Left lung (tissue), 10 donors: Measurements from ENCODE around the gene TMEM52. TPM values are rescaled to one million over a fixed set of nuclear protein-coding genes. Genes with fewer than 3 reads are reported as not detected.
A peak's percentile ranks its signal among the peaks of the same experiment; 100 is the strongest.

ENCODE experiments used
- ATAC-seq: fragments of 200-7000 bp; cut with Tn5 transposase; one replicate; pipeline ENCODE4 v1.9.1; 2020; ENCODE audit warnings: moderate library complexity
- DNase-seq, 4 donors: peaks; one replicate each; pipeline ENCODE4 v3.0.0-alpha.2; 2013 to 2020
- H3K27ac ChIP-seq, 2 donors: fragments of 200-600 bp; sonication (generic) in 1 of 2; one replicate each; pipeline versions ENCODE4 v1.5.0 to v1.8.0; 2020 to 2021
- H3K27me3 ChIP-seq, 2 donors: fragments of 200-600 bp; sonication (generic) in 1 of 2; one replicate each; pipeline versions ENCODE4 v1.5.0 to v1.8.0; 2020 to 2021
- H3K36me3 ChIP-seq, 2 donors: fragments of 200-600 bp; sonication (generic) in 1 of 2; one replicate each; pipeline versions ENCODE4 v1.5.0 to v1.8.0; 2020 to 2021
- H3K4me1 ChIP-seq, 2 donors: fragments of 200-600 bp; one replicate each; pipeline ENCODE4 v1.8.0; 2021
- H3K4me3 ChIP-seq, 2 donors: fragments of 200-600 bp; sonication (generic) in 1 of 2; one replicate each; pipeline versions ENCODE4 v1.5.0 to v1.8.0; 2020 to 2021; ENCODE audit warnings: mild to moderate bottlenecking in 1 of 2
- H3K9me3 ChIP-seq, 2 donors: fragments of 200-600 bp; sonication (generic) in 1 of 2; one replicate each; pipeline versions ENCODE4 v1.5.0 to v1.8.0; 2020 to 2021
- CTCF ChIP-seq, 2 donors: fragments of 200-600 bp; sonication (generic) in 1 of 2; IDR thresholded peaks; one replicate each; pipeline versions ENCODE4 v1.5.0 to v1.8.0; 2021; ENCODE audit warnings: antibody characterized with exemption in 2 of 2
- intact Hi-C, 2 donors: fragments of 100-400 bp; cut with DNase I; formaldehyde crosslinking; loops; one replicate each; pipeline versions ENCODE4 v1.11.2 to v1.14.2; 2022
- polyA plus RNA-seq, 6 donors: library from polyadenylated mRNA; unstranded; fragments of 120-200 nt; gene quantifications; one replicate each; pipeline ENCODE4 v1.2.1, GENCODE V29; 2013; ENCODE audit not compliant: insufficient read length in 6 of 6
- total RNA-seq, 2 donors: library from RNA; stranded (reverse); fragmentation: NEBNext Ultra II Directional; extraction: Animal tissue kit (Norgen Biotek cat#: 25700); gene quantifications; one replicate each; pipeline ENCODE4 v1.2.1, GENCODE V29; 2021
- donor health status: DM: no; HTN: yes; CAD: no.
- donor health status: DM: no; HTN: no; CAD: no.

TMEM52 gene
- total and polyA plus RNA-seq, 8 donors: 1.2 to 4.1 (median 2.2) TPM

GRCh38 chr1:1881727-1882126 lies 37.4 kb downstream of the TMEM52 start:
- H3K27me3 ChIP-seq: no peaks in the 10 kb centered on the region
- H3K27ac ChIP-seq: no peak overlapping the region
- peaks cover 0 to 13% of the 10 kb centered on the region in 2 donors for H3K36me3 ChIP-seq
- no peak for DNase-seq
- ATAC-seq: peak; percentile 41
- H3K4me3 ChIP-seq: no peak overlapping the region
- intact Hi-C loops: no loop called here
- H3K9me3 ChIP-seq: no peaks in the 10 kb centered on the region
- TF ChIP-seq CTCF (IDR thresholded peaks at IDR 0.05): no peak
- H3K4me1 ChIP-seq: peaks cover 12 to 97% of the 10 kb centered on the region in 2 donors

GRCh38 chr1:1880617-1881312 lies 38.3 kb downstream of the TMEM52 start:
- no peak for TF ChIP-seq CTCF (IDR thresholded peaks at IDR 0.05)
- ATAC-seq (no peak), DNase-seq (no peak)
- Histone ChIP-seq H3K4me3 (no peak overlapping the region), H3K9me3 (no peaks in the 10 kb centered on the region), H3K4me1 (peaks cover 12 to 97% of the 10 kb centered on the region in 2 donors), H3K36me3 (peaks cover 0 to 21% of the 10 kb centered on the region in 2 donors), H3K27me3 (no peaks in the 10 kb centered on the region), H3K27ac (no peak overlapping the region)
- intact Hi-C loops: no loop called here

GRCh38 chr1:1879942-1880341 lies 39.1 kb downstream of the TMEM52 start:
- no peak for DNase-seq
- Histone ChIP-seq H3K4me1 (peaks cover 12 to 97% of the 10 kb centered on the region in 2 donors), H3K27ac (no peak overlapping the region), H3K27me3 (no peaks in the 10 kb centered on the region), H3K36me3 (peaks cover 0 to 28% of the 10 kb centered on the region in 2 donors), H3K4me3 (no peak overlapping the region), H3K9me3 (no peaks in the 10 kb centered on the region)
- no peak for TF ChIP-seq CTCF (IDR thresholded peaks at IDR 0.05)
- no peak for ATAC-seq
- intact Hi-C loops: no loop called here

- Histone ChIP-seq H3K4me3 (no peak overlapping the region), H3K36me3 (peaks cover 0 to 41% of the 10 kb centered on the region in 2 donors), H3K9me3 (no peaks in the 10 kb centered on the region), H3K27ac (no peak overlapping the region), H3K4me1 (peaks cover 22 to 97% of the 10 kb centered on the region in 2 donors), H3K27me3 (no peaks in the 10 kb centered on the region)
- TF ChIP-seq CTCF (IDR thresholded peaks at IDR 0.05): no peak
- ATAC-seq (no peak), DNase-seq (no peak)
- intact Hi-C loops: no loop called here
Observed at GRCh38 chr1:1877865-1878436, 41.1 kb downstream of the TMEM52 start.

- no peak overlapping the region for H3K27ac ChIP-seq
- no peak for TF ChIP-seq CTCF (IDR thresholded peaks at IDR 0.05)
- H3K4me3 ChIP-seq: no peak overlapping the region
- peaks cover 0 to 51% of the 10 kb centered on the region in 2 donors for H3K36me3 ChIP-seq
- no peak for DNase-seq
- no peaks in the 10 kb centered on the region for H3K27me3 ChIP-seq
- H3K4me1 ChIP-seq: peaks cover 19 to 97% of the 10 kb centered on the region in 2 donors
- no peak for ATAC-seq
- H3K9me3 ChIP-seq: no peaks in the 10 kb centered on the region
- intact Hi-C loops: no loop called here
Observed at GRCh38 chr1:1876335-1876930, 42.6 kb downstream of the TMEM52 start.
